Coronary artery (tissue), 2 donors: ENCODE results near the gene OBSCN.

Experiments used
- DNase-seq: peaks from one replicate; pipeline ENCODE4 v3.0.0-alpha.2; 2017; ENCODE audit warnings: low spot score
- H3K27ac ChIP-seq, 2 donors: fragments of 200-600 bp; sonication (generic); one replicate each; pipeline ENCODE4 v1.5.1; 2016 to 2019
- H3K4me3 ChIP-seq: fragments of 200-600 bp; sonication (generic); 2 replicates; pipeline ENCODE4 v1.5.1; 2016; ENCODE audit warnings: mild to moderate bottlenecking, moderate library complexity
- TF ChIP-seq, protein P1 (sequence below): fragments of 200-600 bp; sonication (generic); IDR thresholded peaks from one replicate; pipeline ENCODE4 v1.5.1; 2019; ENCODE audit warnings: antibody characterized with exemption

The OBSCN gene

DNA sequence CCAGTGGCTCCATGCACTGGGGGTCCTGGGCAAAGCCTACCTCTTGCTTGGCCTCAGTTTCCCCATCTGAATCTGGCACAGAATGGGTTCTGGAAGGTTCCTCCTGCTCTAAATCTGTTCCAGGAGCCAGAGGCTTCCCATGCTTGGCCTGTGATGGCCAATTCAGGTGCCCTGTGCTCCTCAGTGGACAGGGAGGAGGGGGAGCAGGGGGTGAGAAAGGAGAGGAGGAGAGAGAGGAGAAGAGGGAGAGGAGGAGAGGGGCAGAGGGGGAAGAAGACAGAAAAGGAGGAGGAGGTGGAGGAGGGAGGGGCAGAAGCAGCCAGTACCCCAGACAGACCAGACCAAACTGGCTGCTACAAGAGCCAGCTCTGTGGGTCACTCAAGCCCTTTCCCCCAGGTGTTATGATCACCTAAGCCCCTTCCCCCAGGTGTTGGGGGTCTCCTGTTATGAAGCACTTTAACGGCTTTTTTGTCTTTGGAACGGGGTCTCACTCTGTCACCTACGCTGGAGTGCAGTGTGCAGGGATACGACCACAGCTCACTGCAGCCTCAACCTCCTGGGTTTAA, 155.1 kb downstream of the OBSCN start:
- no peak for DNase-seq
- H3K27ac ChIP-seq, result no peak overlapping the region
- TF ChIP-seq, protein P1, sequence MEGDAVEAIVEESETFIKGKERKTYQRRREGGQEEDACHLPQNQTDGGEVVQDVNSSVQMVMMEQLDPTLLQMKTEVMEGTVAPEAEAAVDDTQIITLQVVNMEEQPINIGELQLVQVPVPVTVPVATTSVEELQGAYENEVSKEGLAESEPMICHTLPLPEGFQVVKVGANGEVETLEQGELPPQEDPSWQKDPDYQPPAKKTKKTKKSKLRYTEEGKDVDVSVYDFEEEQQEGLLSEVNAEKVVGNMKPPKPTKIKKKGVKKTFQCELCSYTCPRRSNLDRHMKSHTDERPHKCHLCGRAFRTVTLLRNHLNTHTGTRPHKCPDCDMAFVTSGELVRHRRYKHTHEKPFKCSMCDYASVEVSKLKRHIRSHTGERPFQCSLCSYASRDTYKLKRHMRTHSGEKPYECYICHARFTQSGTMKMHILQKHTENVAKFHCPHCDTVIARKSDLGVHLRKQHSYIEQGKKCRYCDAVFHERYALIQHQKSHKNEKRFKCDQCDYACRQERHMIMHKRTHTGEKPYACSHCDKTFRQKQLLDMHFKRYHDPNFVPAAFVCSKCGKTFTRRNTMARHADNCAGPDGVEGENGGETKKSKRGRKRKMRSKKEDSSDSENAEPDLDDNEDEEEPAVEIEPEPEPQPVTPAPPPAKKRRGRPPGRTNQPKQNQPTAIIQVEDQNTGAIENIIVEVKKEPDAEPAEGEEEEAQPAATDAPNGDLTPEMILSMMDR, result no peak
- no peak overlapping the region for H3K4me3 ChIP-seq

DNA sequence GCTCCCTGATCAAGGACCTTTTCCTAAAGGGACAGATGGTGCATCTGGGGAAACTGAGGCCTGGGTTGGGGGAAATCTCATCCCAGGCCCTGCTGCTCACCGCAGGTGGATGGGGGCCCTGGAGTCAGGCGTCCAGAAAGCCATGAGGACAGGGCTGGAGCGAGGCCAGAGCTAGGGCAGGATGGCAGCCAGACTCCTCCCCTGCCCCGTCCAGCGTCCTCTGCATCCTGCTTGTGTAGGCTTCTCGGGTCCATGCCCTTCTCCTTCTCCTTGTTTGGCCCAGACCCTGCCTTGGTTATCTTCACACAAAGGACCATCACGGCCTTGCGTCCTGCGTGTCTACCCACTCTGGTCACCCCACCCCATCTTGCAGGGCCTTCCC, 155.8 kb downstream of the OBSCN start:
- Histone ChIP-seq H3K4me3 (no peak overlapping the region), H3K27ac (no peak overlapping the region)
- TF ChIP-seq, protein P1, result no peak
- DNase-seq, result no peak

DNA sequence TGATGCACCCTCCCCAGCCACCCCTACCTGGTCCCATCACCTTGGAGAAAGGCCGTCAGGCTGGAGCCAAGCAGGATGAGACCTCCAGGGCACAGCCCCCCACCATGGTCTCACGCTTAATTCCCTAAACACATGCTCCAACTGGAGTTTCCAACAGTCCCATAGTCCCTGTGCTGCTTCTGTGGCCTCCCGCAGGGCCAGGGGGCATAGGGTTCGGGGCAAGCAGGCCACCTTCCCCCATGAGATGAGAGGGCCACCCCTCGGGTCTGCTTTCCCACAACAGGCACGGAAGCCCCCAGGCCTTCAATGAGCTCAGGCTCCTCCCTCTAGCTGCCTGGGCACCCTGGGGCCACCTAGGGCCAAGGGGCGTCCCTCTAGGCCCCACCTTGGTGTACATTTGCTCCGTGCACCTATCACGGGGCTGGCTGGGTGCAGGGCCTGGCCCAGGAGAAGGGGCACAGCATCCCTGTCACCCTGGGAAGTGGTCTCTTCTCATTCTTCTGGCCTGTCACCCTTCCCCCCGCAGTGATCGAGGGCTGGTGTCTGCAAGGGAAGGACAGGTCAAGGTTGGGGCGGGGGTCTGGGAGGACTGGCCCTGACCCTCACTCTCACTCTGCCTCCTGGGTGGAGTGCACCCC, 156.3 kb downstream of the OBSCN start:
- no peak for DNase-seq
- TF ChIP-seq, protein P1, result no peak
- no peak overlapping the region for H3K27ac ChIP-seq

DNA sequence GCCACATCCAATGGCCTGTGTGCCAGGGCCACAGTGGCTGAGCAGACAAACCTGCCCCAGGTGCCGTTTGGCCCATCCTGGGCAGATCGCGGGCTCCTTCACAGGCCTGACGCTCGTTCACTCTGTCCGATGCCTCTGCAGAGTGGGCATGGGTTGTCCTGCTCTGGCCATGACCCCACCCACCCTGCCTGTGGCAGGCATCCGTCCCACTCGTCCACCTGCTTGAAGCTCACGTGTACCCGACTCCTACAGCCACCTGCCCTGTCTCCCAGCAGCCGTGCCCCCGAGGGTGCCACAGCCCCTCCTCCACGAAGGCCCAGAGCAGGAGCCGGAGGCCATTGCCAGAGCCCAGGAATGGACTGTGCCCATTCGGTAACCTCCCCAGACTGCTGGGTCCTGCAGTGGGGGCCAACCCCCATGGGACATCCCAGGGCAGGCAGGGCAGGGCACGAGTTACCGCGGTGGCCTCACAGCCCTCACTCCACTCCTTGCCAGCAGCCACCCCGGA, 156.9 kb downstream of the OBSCN start:
- Histone ChIP-seq H3K4me3 (no peak overlapping the region), H3K27ac (no peak overlapping the region)
- TF ChIP-seq, protein P1, result no peak
- DNase-seq, result no peak

More for the DNA sequence above, 156.3 kb downstream of the OBSCN start:
- H3K4me3 ChIP-seq, result no peak overlapping the region

DNA sequence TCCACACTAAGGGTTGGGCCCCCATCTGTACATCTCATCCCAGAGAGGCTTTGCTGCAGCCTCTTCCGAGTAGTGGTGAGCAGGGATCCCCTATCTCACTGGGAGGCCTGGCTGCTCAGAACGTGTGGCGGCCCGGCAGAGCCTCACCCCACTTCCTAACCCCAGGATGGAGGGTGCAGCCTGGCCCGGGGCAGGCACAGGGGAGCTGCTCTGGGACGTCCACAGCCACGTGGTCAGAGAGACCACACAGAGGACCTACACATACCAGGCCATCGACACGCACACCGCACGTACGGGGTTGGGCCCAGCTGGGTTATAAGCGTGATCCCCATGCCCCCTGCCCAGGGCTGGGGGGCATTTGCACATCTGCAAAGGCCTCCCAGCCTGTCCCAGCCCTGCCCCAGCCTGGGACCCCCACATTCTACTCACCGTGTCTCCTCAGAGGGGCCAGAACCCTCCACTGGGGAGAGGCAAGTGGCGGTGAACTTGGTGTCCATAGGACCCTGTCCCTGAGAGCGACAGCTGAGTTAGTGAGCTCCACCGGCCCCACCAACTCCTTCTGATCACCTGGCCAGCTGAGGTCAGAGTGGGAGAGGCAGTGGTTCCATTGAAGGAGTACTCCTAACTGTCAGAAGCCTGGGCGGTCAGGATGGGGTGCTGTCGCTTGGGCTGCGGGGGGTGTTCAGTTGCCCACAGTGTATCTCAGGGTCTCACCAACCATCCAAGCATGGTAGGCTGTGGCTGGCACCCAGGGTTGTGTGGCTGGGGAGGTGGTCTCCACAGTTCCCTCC, 157.6 kb downstream of the OBSCN start:
- no peak overlapping the region for H3K27ac ChIP-seq
- no peak for DNase-seq
- H3K4me3 ChIP-seq, result no peak overlapping the region
- TF ChIP-seq, protein P1, result no peak

DNA sequence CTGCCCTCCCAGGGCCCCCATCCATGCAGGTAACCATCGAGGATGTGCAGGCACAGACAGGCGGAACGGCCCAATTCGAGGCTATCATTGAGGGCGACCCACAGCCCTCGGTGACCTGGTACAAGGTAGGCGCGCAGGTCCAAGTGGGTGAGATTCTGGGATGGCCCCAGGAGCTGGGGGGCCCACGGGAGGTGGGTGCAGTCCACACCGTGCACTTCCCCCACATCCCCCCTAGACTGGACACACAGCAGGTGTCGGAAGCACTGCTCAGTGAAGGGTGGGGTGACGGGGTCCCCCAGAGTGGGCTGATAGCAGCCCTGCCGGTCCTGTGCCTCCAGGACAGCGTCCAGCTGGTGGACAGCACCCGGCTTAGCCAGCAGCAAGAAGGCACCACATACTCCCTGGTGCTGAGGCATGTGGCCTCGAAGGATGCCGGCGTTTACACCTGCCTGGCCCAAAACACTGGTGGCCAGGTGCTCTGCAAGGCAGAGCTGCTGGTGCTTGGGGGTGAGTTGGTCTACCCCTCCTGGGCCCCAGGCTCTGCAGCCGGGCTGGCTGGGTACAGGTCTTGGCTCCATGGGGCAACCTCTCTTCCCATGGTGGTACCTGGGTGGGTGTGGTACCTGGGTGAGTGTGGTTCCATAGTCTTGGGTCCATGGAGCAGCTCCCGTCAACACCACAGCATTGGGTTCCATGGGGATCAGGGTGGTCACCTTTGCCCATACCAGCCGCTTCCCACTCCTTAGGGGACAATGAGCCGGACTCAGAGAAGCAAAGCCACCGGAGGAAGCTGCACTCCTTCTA, 158.4 kb downstream of the OBSCN start:
- no peak for DNase-seq
- Histone ChIP-seq H3K4me3 (no peak overlapping the region), H3K27ac (no peak overlapping the region)
- TF ChIP-seq, protein P1, result no peak
